OCI-LY7 (cell line): ENCODE results near the gene PIN1. TPM values are rescaled to one million over a fixed set of nuclear protein-coding genes. Genes with fewer than 3 reads are reported as not detected.
"Not testable (repeated sequence)": the region's sequence is repeated elsewhere in the genome, so short reads cannot be mapped to it uniquely, and the experiment has no call there.

Experiments
- BruUV-seq: library from RNA; stranded (reverse); fragments of 400-500 nt; replicated peaks from 2 replicates; lab custom pipeline; 2021; lab: Mats Ljungman, UMichigan
- CTCF ChIA-PET: fragments of 300-600 bp; sonication (Branson Sonifier 250); formaldehyde crosslinking; loops from one replicate; lab custom pipeline; 2022; ENCODE audit warnings: antibody characterized with exemption; ENCODE audit not compliant: unreplicated experiment; lab: Charles Lee
- POLR2A ChIA-PET: fragments of 300-600 bp; sonication (Branson Sonifier 250); formaldehyde crosslinking; loops from one replicate; lab custom pipeline; 2022; ENCODE audit warnings: antibody characterized with exemption; lab: Charles Lee
- DNase-seq: peaks from one replicate; pipeline ENCODE4 v3.0.0-alpha.2; 2015; ENCODE audit warnings: low spot score
- H2AFZ ChIP-seq: fragments of 200-600 bp; sonication (generic), shearing (Covaris generic); 2 replicates; pipeline ENCODE4 v1.6.1; 2014; ENCODE audit warnings: mild to moderate bottlenecking, antibody characterized with exemption, low read length, moderate library complexity
- H3K27ac ChIP-seq: fragments of 200-600 bp; sonication (generic); 2 replicates; pipeline ENCODE4 v1.5.1; 2014; ENCODE audit warnings: mixed run types, low read depth, mild to moderate bottlenecking, moderate library complexity, low read length, inconsistent platforms; ENCODE audit not compliant: poor library complexity, severe bottlenecking
- H3K36me3 ChIP-seq: fragments of 200-600 bp; sonication (generic); 2 replicates; pipeline ENCODE4 v1.6.1; 2014; ENCODE audit warnings: mild to moderate bottlenecking, antibody characterized with exemption, low read length, moderate library complexity, mixed read lengths; ENCODE audit not compliant: insufficient read depth
- H3K4me1 ChIP-seq: fragments of 200-600 bp; sonication (generic); 2 replicates; pipeline ENCODE4 v1.5.1; 2014; ENCODE audit warnings: mild to moderate bottlenecking, low read length; ENCODE audit not compliant: insufficient read depth, poor library complexity, severe bottlenecking
- H3K4me2 ChIP-seq: fragments of 200-600 bp; sonication (generic); 2 replicates; pipeline ENCODE4 v1.6.1; 2014; ENCODE audit warnings: mild to moderate bottlenecking, low read length
- H3K4me3 ChIP-seq: fragments of 200-600 bp; sonication (generic); 2 replicates; pipeline ENCODE4 v1.5.1; 2014; ENCODE audit warnings: mild to moderate bottlenecking, low read depth, low read length; ENCODE audit not compliant: poor library complexity, severe bottlenecking
- H3K79me2 ChIP-seq: fragments of 200-600 bp; sonication (generic); 2 replicates; pipeline ENCODE4 v1.6.1; 2016; ENCODE audit warnings: low read depth, mild to moderate bottlenecking, low read length, moderate library complexity, mixed read lengths; ENCODE audit not compliant: insufficient read depth
- H3K9me2 ChIP-seq: fragments of 200-600 bp; sonication (generic); 2 replicates; pipeline ENCODE4 v1.6.1; 2016; ENCODE audit warnings: mild to moderate bottlenecking, low read length, mixed read lengths; ENCODE audit not compliant: insufficient read depth
- H3K9me3 ChIP-seq: fragments of 200-600 bp; sonication (generic); 2 replicates; pipeline ENCODE4 v1.6.1; 2014; ENCODE audit warnings: mild to moderate bottlenecking, mixed run types, low read length, mixed read lengths
- H4K20me1 ChIP-seq: fragments of 200-600 bp; sonication (generic); 2 replicates; pipeline ENCODE4 v1.6.1; 2014; ENCODE audit warnings: mild to moderate bottlenecking, antibody characterized with exemption, low read length, moderate library complexity, mixed read lengths; ENCODE audit not compliant: insufficient read depth
- EZH2phosphoT487 ChIP-seq: fragments of 200-600 bp; sonication (generic); IDR thresholded peaks from 2 replicates; pipeline ENCODE4 v1.6.1; 2018; ENCODE audit warnings: low read depth, borderline replicate concordance, mild to moderate bottlenecking, mixed run types, antibody characterized with exemption, low read length, moderate library complexity, mixed read lengths
- intact Hi-C: fragments of 100-400 bp; cut with micrococcal nuclease; formaldehyde crosslinking; loops from one replicate; pipeline ENCODE4 v1.10.0; 2022; ENCODE audit not compliant: unreplicated experiment
- total RNA-seq, 2 experiments: library from RNA; depleted of rRNA in 1 of 2; stranded (reverse); fragments of >200 nt in 1 of 2; shearing (Covaris generic) in 1 of 2; gene quantifications; 2 replicates each; pipeline ENCODE4 v1.2.3, GENCODE V29; 2014 to 2022
- TF ChIP-seq, protein P1 (sequence below): fragments of 200-600 bp; sonication (generic); conservative IDR thresholded peaks from 2 replicates; pipeline ENCODE4 v1.5.1; 2014; ENCODE audit warnings: mild to moderate bottlenecking, antibody characterized with exemption, low read length, moderate library complexity, mixed read lengths

PIN1 gene
- total RNA-seq, 2 experiments from 2014 or later = 86.9 to 137 TPM

DNA sequence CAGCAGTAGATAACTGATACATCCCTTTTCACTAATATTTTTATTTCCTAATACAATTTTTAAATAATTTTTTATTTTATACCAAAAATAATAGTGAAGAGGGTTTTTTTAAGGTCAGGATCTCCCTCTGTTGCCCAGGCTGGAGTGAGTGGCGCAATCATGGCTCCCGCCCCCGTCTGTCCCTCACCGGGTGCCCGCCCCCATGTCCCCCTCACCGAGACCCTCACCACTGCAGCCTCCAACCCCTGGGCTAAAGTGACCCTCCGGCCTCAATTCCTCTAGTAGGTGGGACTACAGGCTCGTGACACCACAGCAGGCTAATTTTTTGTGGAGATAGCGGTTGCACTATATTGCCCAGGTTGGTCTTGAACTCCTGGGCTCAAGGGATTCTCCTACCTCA is 48.8 kb upstream of the PIN1 start:
- intact Hi-C loops = no loop called here
- Histone ChIP-seq H3K9me2 (no peaks in the 10 kb centered on the region), H2AFZ (peak overlapping the region; percentile 70; the same call in 1 of the 2 replicates), H3K4me3 (peak overlapping the region; percentile 66), H4K20me1 (no peaks in the 10 kb centered on the region), H3K27ac (peak overlapping the region; percentile 56), H3K79me2 (no peaks in the 10 kb centered on the region), H3K4me2 (peak overlapping the region; percentile 78), H3K36me3 (no peaks in the 10 kb centered on the region), H3K9me3 (no peaks in the 10 kb centered on the region), H3K4me1 (peaks cover 24% of the 10 kb centered on the region)
- ChIA-PET POLR2A (no interaction called here), CTCF (no interaction called here)
- TF ChIP-seq, protein P1, sequence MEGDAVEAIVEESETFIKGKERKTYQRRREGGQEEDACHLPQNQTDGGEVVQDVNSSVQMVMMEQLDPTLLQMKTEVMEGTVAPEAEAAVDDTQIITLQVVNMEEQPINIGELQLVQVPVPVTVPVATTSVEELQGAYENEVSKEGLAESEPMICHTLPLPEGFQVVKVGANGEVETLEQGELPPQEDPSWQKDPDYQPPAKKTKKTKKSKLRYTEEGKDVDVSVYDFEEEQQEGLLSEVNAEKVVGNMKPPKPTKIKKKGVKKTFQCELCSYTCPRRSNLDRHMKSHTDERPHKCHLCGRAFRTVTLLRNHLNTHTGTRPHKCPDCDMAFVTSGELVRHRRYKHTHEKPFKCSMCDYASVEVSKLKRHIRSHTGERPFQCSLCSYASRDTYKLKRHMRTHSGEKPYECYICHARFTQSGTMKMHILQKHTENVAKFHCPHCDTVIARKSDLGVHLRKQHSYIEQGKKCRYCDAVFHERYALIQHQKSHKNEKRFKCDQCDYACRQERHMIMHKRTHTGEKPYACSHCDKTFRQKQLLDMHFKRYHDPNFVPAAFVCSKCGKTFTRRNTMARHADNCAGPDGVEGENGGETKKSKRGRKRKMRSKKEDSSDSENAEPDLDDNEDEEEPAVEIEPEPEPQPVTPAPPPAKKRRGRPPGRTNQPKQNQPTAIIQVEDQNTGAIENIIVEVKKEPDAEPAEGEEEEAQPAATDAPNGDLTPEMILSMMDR = no peak
- no peak for TF ChIP-seq EZH2phosphoT487
- BruUV-seq = no TSS peak
- no peak for DNase-seq

DNA sequence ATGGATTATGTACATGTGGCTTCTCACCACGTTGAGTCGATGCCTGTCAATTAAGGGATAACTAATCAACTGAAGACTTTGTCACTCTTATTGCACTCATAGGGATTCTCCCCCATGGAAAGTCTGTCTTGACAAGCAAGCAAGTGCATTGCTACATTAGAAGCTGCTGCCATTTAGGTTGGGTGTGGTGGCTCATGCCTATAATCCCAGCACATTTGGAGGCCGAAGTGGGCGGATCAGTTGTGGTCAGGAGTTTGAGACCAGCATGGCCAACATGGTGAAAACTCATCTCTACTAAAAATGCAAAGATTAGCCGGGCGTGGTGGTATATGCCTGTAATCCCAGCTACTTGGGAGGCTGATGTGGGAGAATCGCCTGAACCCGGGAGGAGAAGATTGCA is 48.3 kb upstream of the PIN1 start:
- H3K4me3 ChIP-seq = no peak overlapping the region
- no peak overlapping the region for H2AFZ ChIP-seq
- H3K36me3 ChIP-seq = no peaks in the 10 kb centered on the region
- intact Hi-C loops = no loop called here
- H3K4me2 ChIP-seq = peak overlapping the region; percentile 78; the same call in 1 of the 2 replicates
- BruUV-seq = no TSS peak
- CTCF ChIA-PET = no interaction called here
- no peak overlapping the region for H3K27ac ChIP-seq
- no peaks in the 10 kb centered on the region for H3K9me2 ChIP-seq
- H3K79me2 ChIP-seq = no peaks in the 10 kb centered on the region
- H3K4me1 ChIP-seq = peaks cover 25% of the 10 kb centered on the region
- H3K9me3 ChIP-seq = no peaks in the 10 kb centered on the region
- POLR2A ChIA-PET = no interaction called here
- no peaks in the 10 kb centered on the region for H4K20me1 ChIP-seq
- DNase-seq = no peak
- TF ChIP-seq, protein P1 = no peak
- TF ChIP-seq EZH2phosphoT487 = no peak

DNA sequence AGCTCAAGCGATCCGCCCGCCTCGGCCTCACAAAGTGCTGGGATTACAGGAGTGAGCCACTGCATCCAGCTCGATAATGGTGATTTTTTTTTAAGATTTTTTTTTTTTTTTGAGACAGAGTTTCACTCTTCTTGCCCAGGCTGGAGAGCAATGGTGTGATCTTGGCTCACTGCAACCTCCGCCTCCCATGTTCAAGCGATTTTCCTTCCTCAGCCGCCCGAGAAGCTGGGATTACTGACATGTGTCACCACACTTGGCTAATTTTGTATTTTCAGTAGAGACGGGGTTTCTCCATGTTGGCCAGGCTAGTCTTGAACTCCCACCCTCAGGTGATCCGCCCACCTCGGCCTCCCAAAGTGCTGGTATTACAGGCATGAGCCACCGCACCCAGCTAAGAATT is 46.5 kb upstream of the PIN1 start:
- H2AFZ ChIP-seq, H3K4me3 ChIP-seq, H3K9me3 ChIP-seq, H3K9me2 ChIP-seq, H4K20me1 ChIP-seq, H3K27ac ChIP-seq, H3K36me3 ChIP-seq, H3K79me2 ChIP-seq, H3K4me2 ChIP-seq, CTCF ChIA-PET, intact Hi-C loops, DNase-seq, BruUV-seq: not testable (repeated sequence)
- peaks cover 25% of the 10 kb centered on the region for H3K4me1 ChIP-seq
- POLR2A ChIA-PET = interaction anchor here (0.6 kb wide), 2 partner anchors 112 to 205 kb away, joined by 3 to 7 read pairs; no protein-coding TSS in a partner anchor
